H7 (cell line): ENCODE measurements around the gene TACR3. TPM values are rescaled to one million over a fixed set of nuclear protein-coding genes. Genes with fewer than 3 reads are reported as not detected.
"Not testable (repeated sequence)": the region's sequence is repeated elsewhere in the genome, so short reads cannot be mapped to it uniquely, and the experiment has no call there.

Experiments used
- DNase-seq: peaks from one replicate; pipeline ENCODE4 v3.0.0; 2012
- H3K27me3 ChIP-seq: 2 replicates; pipeline ENCODE4 v1.6.0; 2011; ENCODE audit warnings: mild to moderate bottlenecking, low read length; ENCODE audit not compliant: control insufficient read depth, insufficient read depth
- H3K36me3 ChIP-seq: replicated peaks from 2 replicates; pipeline ENCODE4 v1.5.1; 2011; ENCODE audit warnings: low read length; ENCODE audit not compliant: control insufficient read depth, insufficient read depth
- H3K4me3 ChIP-seq: 2 replicates; pipeline ENCODE4 v1.5.1; 2011; ENCODE audit warnings: low read depth, mild to moderate bottlenecking, control low read depth, low read length, moderate library complexity; ENCODE audit not compliant: insufficient read depth
- total RNA-seq: library from RNA; depleted of rRNA; stranded (reverse); fragments of >200 nt; shearing (Covaris generic); gene quantifications from 2 replicates; pipeline ENCODE4 v1.2.3, GENCODE V29; 2014

Gene TACR3
- total RNA-seq, 1 experiment from 2014 or later: 0.28 TPM

DNA sequence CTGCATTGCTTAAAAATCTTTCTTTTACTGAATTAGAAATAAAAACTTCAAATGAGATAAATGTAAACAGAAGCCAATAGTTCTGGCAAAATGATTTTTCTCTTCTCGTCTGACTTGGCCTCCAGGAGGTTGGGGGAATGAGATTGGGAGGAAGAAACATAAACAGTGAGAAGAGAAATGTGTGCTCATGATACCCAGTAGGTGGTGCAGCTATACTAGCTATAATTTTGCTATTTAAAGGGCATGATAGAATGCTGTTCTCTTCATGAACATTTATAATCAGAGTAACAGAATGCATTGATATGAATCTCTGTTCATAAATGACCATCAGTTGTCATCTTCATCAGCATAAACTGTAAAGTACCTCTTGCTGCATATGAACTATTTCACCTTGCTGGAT is 85.5 kb downstream of the TACR3 start:
- Histone ChIP-seq H3K27me3 (no peaks in the 10 kb centered on the region), H3K36me3 (no peaks in the 10 kb centered on the region), H3K4me3 (no peak overlapping the region)
- no peak for DNase-seq

DNA sequence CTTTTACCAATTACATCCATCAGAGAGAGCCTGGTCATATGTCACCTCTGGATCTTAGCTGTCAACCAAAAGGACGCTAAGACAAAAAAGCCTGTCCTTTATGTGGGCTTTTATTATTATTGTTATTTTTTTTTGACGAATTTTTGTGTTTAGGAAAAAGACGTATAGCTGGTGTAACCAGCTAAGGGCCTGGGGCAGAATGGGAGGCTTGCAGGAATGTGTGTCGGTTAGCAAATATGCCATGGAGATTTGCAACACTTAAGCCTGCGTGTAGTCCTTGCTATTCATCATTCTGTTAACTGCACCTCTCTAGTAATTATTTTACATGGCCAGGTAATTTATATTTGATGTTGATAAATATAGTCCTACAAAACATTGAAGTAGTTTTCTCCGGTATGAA is 93.5 kb downstream of the TACR3 start:
- no peak for DNase-seq
- no peak overlapping the region for H3K4me3 ChIP-seq

DNA sequence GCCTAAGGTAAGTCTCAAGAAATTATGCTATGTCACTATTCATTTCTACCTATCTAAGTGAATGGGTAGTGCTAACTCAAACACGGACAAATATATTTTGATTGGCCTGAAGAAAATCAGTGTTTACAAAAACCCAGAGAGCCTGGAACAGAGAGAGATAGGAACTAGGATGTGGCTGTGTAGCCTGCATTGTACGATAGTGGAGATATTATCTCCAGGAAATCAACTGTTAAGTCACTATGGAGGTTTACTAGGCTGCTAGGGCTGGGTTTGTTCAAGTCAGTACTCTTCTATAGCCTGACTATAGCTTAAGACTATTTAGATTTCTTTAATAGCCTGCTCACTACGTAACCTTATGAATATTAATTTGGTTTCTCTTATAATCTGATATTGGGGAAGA is 127.9 kb downstream of the TACR3 start:
- Histone ChIP-seq H3K36me3 (no peaks in the 10 kb centered on the region), H3K27me3 (no peaks in the 10 kb centered on the region), H3K4me3 (no peak overlapping the region)
- no peak for DNase-seq

More for the DNA sequence above, 93.5 kb downstream of the TACR3 start:
- no peaks in the 10 kb centered on the region for H3K36me3 ChIP-seq
- no peaks in the 10 kb centered on the region for H3K27me3 ChIP-seq

DNA sequence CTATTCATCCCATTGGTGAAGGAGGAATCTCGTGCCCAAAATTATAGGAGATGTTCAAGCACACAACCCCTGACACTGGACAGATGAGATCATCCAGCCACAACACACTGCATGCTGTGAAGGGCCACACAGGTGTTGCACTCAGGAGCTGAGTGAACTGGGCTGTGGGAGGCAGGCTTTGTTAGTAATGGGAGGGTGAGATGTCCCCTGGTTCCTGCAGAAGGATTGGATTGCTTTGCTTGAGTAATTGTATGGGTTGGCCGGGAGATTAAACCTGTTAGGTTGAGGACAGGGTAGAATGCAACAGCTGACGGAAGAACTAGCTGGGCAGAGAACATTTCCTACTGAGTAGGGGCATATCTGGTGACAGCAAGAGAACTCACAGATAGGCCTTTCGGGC is 152.2 kb downstream of the TACR3 start:
- DNase-seq: no peak
- Histone ChIP-seq H3K4me3 (no peak overlapping the region), H3K36me3 (no peaks in the 10 kb centered on the region), H3K27me3 (no peaks in the 10 kb centered on the region)

DNA sequence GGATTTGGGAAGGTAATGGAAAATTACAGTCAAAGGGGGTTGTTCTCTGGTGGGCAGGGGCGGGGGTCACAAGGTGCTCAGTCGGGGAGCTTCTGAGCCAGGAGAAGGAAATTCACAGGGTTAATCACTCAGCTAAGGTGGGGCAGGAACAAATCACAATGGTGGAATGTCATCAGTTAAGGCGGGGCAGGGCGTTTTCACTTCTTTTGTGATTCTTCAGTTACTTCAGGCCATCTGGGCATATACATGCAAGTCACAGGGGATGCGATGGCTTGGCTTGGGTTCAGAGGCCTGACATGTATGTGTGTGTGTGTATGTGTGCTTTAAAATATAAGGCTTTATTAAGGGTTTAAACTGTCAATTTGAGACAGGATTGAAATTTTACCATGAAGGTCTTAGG is 160.6 kb downstream of the TACR3 start:
- not testable (repeated sequence) for H3K36me3 ChIP-seq, H3K4me3 ChIP-seq, DNase-seq, H3K27me3 ChIP-seq
